Stimulated activated CD4-positive, alpha-beta T cell treated with anti-CD3 and anti-CD28 coated beads, Interleukin-4, amount 100 ng/mL, for 1 hour (primary cell): Measurements from ENCODE around the gene B9D2.

Source experiments
- DNase-seq: peaks from one replicate; pipeline ENCODE4 v3.0.0-alpha.2; 2020

B9D2 gene

DNA sequence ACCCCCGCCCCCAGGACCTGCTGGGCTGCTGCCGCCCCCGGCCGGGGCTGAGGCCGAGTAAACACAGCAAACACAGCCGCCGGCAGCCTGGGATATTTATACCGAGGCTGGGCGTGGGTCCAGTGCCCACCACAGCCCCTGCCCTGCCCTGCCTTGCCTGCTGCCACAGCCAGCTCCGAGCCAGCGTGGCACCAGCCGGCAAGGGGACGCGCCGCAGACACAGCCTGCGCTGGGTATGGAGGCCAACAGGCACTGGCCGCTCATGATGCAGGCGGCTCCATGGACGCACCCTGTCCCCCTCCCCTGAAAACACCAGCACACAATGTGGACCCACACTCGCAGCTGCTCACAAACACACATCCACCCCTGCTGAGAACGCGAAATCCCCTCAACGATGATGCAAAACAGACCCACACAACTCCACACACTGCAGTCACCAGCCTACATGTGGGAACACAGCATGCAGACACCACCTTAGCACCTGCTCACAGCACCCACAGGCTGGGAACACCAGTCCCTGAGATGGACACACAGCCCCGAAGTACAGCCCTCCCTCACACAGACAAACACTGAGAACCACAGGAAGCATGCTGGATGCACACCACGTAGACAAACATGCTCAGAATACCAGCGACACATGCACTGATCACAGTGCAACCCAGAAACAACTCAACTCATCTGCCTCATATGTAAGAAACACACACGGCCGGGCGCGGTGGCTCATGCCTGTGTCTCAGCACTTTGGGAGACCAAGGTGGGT is 37.8 kb downstream of the B9D2 start:
- DNase-seq, result peak; percentile 29

GRCh38 chr19:41325640-41325946 is 38.4 kb downstream of the B9D2 start:
- DNase-seq, result no peak

DNA sequence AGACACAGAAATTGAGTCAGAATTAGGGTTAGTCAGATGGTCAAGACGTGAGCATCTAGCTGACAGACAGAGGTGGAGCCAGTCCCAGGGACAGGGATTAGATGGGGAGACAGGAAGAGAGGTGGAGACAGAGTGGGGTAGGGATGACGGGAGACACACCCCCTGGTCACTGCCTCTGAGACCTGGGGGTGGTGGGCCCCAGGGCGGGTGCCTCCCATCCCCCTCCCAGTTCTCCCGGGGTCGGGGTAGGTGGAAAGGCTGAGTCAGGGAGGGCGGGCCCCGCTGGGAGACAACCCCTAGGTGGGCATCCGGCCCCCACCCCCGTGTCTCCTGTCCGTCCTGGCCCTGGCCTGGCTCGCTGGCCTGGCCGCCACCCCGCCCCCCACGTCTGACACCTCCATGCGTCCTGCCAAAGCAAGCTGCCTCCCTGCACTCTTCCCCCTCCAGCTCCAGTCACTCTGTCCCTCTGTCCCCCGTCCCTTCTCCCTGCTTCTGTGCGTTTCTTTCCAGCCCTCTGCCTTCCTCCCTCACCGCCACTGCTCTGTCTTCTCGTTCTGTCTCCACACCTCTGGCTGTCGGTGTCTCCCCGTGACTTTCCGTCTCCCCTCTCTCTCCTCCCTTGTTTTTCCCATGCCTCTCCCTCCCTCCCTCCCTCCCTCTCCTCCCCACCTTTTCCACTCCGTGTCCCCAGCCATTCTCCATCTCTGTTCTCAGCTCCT is 38.9 kb downstream of the B9D2 start:
- DNase-seq, result no peak

DNA sequence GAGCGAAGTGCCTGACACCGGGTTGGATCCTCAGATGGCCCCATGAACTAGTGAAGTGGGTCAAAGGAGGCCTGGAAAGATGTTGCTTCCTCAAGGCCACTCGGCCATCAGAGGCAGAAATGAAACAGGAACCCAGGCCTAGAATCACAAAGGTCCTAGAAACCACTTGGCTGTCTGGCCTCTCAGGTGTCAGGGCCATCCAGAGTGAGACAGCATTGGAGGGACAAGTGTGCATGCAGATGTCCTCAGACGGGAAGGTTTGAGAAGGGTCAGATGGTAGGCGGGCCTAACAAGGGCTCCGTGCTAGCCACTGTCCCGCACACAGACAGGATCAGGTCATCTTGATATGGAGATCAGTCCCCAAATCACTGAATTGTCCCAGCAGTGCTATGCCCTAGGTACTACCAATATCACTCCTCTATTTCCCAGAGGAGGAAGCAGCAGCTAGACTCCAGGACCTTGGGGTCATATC is 39.7 kb downstream of the B9D2 start:
- no peak for DNase-seq

- DNase-seq, result no peak
Measured at GRCh38 chr19:41323430-41324125, 40.4 kb downstream of the B9D2 start.

GRCh38 chr19:41323023-41323422 is 40.9 kb downstream of the B9D2 start:
- no peak for DNase-seq

DNA sequence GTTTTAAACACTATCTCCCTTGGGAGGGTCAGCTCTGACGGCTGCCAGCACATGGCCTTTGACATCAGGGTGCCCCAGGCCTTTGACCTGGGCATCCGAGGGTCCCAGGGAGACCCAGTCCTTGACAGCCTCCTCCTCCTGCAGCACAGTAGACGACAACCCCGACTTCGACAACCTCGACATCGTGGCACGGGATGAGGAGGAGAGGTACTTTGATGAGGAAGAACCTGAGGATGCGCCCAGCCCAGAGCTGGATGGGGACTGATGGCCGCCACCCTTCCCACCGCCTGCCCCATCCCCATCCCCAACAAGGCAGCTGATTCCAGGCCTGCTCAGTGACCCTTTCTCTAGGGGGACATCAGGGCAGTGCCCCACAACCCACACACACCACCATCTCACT is 41.5 kb downstream of the B9D2 start:
- no peak for DNase-seq

- DNase-seq, result no peak
Measured at GRCh38 chr19:41321600-41322270, 42.2 kb downstream of the B9D2 start.

DNA sequence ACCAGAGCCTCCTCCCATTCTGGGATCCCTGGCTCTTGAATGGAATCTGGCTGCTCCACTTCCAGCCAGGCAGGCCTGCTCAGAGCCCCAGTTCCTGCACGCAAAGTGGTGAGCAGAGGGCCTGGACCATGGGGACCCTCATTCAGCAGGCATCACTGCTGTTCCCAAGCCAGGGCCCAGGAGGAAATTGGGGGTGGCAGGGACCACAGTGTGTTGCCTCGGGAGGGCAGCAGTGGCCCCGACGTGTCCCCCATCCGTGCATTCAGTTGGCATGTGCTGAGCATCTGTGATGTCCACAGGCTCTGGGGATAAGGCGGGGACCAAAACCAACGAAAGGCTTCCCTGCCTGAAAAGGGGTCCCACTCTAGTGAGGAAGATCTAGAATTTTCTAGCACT is 42.7 kb downstream of the B9D2 start:
- DNase-seq, result no peak

DNA sequence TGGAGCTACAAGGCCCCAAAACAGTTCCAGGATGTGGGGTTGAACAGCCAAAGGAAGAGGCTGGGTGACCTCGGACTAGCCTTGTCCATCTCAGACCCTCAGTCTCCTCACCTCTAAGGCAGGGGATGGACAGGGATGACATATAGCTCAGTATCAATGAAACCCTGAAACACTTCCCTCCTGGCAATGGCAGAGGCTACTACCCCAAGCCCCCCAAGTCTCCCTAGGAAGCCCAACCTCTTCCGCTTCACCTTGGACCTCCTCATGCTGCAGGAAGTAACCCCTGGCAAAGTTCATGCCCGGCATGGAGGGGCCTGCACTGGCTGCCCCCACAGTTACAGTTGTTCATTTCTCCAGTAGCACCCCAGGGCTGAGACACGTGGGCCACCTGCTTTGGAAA is 43.4 kb downstream of the B9D2 start:
- DNase-seq, result no peak

DNA sequence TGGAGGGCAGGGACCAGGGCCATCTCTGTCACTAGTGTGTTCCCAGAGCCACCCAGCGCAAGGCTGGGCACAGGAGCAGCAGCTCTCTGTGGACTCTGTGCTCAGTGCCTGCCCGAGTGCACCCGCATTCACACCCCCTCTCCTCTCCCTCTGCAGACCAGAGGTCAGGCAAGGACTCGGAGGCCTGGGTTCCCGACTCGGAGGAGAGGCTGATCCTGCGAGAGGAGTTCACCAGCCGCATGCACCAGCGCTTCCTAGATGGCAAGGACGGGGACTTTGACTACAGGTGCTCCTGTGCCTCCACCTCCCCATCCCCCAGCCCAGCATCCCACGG is 43.8 kb downstream of the B9D2 start:
- DNase-seq, result no peak

- DNase-seq, result no peak
Measured at GRCh38 chr19:41319500-41320184, 44.3 kb downstream of the B9D2 start.

GRCh38 chr19:41318696-41319499 is 45.1 kb downstream of the B9D2 start:
- DNase-seq, result no peak

GRCh38 chr19:41316306-41316920 is 47.5 kb downstream of the B9D2 start:
- DNase-seq, result no peak

DNA sequence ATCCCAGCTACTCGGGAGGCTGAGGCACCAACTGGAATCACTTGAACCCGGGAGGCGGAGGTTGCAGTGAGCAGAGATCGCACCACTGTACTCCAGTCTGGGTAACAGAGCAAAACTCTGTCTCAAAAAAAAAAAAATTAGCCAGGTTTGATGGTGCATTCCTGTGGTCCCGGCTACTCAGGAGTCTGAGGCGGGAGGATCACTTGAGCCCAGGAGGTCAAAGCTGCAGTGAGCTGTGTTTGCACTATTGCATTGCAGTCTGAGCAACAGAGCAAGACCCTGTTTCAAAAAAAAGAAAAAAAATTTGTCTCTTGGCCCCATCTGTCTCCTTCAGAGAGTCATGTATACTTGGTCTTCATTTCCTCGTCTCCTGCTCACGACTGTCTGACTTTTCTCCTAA is 52.3 kb downstream of the B9D2 start:
- DNase-seq, result no peak

DNA sequence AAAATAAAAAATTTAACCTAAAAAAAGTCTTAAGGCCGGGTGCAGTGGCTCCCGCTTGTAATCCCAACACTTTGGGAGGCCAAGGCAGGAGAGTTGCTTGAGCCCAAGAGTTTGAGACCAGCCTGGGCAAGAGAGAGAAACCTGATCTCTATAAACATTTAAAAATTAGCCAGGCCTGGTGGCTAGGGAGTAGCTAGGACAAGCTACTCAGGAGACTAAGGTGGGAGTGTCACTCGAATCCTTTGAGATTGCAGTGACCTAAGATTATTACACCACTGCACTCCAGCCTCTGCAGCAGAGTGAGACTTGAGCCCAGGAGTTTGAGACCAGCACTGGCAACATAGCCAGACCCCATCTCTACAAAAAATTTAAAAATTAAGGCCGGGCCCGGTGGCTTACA is 52.9 kb downstream of the B9D2 start:
- no peak for DNase-seq

DNA sequence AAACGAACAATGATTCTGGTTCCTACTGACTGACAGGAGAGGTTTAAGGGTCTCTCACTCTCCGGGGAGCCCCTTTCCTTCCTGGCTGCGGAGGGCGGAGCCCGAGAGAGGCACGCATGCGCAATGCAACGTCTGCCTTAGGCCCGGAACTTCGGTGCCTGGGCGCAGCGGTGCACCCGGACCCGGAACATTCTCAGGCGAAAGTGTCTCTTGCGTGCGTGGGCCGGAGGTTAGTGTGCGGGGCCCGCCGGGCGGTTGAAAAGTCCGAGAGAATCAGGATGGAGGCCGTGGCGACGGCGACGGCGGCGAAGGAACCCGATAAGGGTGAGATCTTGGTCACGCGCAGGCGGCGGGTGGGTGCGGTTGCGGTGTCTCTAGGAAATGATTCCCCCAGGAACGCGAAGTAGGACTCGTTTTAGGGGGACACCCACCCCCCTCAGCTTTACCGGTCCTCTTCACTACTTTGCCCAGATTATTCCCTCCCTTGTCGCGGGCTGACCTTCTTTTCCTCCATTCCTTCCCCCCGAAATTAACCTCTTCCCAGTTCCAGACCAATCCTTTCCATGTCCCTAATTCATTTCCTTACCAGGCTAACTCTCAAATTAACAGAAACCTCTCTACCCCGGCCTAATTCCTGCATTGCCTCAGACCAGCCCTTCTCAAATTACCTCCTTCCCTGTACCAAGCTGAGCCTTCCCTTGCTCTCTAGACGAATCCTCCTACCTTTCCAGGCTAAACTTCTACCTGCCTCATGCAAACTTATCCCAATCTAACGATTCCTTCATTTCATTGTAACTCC is 53.7 kb downstream of the B9D2 start, which contains the start of gene CCDC97:
CCDC97 (plus strand) TSS at position 140 of the 799 bp plus-strand sequence; CDS start at position 279, 139 bp downstream.
- DNase-seq, result peak; percentile 89

- DNase-seq, result no peak
Measured at GRCh38 chr19:41309180-41310032, 54.5 kb downstream of the B9D2 start.

DNA sequence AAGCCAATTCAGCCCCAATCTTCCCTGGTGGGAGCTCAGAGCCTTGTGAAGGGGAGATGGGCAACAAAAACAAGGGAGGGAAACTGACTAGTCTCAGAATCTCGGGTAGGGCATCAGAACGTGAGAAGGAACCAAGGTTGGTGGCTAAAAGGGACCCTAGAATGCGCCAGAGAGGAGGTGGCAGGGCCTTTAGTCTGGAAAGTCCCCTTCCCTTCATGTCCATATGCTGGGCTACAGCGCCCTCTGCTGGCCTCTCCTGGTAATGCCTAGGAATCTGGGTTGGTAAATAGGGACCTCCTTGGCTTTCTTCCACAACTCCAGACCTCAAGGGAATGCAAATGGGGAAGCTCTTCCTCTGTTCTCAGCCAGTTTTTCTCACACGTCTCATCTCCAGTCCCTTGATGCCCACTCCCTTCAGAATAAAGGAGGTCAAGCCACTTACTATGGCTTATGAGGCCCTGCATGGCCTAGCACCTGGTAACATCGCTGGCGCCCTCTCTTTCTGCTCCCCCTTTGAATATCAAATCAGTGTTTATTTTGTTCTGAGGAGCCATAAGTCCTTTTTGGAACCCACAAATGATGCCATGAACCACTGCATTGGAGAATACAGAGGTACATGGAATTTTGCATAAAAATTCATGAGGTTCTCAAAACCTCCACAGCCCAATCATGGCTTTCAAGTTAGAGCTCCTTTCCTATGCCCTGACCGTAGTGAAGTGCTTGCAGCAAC is 55.3 kb downstream of the B9D2 start:
- peak; percentile 95 for DNase-seq
